Activated CD4-positive, alpha-beta T cell treated with anti-CD3 and anti-CD28 coated beads for 48 hours (primary cell): ENCODE measurements around the gene DNAJB6.

ENCODE experiments used
- DNase-seq: peaks from one replicate; pipeline ENCODE4 v3.0.0-alpha.2; 2020

Gene DNAJB6

GRCh38 chr7:157411580-157411979 lies 74.8 kb downstream of the DNAJB6 start:
- DNase-seq, result peak; percentile 56

- peak; percentile 81 for DNase-seq
Observed at GRCh38 chr7:157412021-157412443, 75.2 kb downstream of the DNAJB6 start.

DNA sequence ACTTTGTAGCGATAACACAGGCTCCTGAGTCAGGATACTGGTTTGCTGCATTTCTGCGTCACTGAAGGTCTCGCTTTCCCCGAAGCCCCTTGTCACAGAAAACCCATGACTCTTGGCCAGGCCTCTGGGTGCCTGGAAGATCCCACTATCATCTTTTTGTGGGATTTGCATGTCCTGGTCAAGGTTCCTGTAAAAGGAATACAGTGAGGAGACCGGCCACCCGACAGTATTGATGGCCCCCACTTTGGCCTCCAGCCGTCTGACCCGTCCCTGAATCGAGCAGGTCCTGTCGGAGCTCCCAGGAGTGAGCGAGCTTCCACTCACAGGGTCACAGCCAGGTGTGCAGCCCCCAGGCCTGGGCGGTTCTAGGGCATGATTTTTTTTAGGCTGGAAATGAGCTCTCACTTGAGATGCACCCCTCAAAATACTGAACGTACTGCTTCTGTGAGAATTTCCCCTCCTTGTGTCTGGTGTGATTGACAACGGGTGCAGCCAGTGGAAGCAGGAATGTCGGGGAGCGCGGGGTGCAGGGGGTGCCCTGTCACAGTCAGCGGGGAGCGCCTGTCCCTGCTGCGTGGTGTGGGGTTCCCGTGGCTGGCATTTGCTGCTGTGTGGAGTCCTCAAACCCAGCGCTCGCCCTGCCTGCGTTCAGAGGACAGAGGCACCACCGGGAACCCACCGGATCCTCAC lies 75.8 kb downstream of the DNAJB6 start:
- DNase-seq, result no peak

DNA sequence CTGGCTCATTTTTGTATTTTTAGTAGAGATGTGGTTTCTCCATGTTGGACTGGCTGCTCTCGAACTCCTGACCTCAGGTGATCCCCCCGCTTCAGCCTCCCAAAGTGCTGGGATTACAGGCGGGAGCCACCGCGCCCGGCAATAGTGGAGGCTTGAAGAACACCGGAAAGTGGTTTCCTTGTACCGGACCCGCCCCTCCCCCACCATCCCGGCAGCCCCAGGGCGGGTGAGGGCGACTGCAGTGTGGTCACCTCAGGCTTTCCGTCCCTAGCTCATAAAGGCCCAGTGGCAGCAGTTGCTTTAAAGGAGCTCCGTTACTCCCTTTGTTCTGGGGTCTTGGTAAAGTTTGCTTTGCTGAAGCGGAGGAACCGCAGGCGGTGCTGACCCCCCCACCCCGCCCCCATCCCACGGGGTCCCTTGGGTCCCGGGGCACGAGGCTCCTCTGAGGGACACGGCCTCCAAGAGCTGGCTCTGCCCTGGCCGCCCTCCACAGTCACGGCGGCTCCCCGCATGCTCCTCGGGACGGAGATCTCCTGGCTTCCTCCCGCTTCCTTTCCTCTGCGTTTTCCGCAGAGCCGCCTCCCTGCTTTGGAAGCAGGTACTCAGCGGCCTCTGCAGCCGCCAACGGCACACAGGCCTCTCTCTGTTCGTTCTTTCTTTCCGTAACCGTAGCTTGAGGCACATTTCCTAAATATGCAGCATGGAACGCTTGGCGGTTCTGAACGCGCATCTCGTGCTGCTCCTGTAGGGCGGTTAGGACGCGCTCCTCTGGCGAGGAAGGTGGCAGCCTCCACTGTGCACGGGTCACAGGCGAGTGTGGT lies 77.3 kb downstream of the DNAJB6 start:
- DNase-seq, result no peak

GRCh38 chr7:157414702-157415096 lies 77.9 kb downstream of the DNAJB6 start:
- DNase-seq, result no peak

DNA sequence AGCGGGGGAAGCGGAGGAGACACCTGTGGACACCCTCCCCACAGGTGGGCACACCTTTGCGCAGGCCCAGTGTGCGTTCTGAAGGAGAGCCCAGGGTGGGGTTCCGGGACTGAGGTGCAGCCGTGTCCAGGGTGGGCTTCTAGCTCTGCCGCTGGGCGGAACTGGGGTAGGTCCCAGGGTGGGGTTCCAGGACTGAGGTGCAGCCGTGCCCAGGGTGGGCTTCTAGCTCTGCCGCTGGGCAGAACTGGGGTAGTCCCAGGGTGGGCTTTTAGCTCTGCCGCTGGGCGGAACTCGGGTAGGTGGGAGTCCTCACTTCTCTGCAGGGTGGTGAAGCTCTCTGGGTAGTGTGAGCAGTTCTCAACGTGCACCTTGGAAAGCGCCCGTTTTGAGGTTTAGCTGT lies 78.7 kb downstream of the DNAJB6 start:
- DNase-seq, result no peak

DNA sequence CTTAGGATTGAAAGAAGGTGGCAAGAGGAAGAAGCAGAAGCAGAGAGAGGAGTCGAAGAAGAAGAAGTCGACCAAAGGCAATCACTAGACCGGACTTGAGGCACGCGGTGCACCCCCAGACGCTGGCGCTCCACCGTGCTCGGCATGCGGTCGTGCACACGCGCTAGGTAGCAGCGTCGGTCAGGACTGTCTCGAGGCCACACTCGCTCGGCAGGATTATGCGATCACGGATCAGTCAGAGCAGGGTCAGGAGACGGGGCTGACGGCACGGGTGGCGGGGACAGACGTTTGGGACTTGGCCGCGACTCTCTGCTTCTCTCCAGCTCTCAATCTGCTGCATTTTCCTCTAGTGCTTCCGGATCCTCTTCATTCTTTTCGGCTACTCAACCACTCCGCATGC lies 79.2 kb downstream of the DNAJB6 start:
- DNase-seq, result no peak

DNA sequence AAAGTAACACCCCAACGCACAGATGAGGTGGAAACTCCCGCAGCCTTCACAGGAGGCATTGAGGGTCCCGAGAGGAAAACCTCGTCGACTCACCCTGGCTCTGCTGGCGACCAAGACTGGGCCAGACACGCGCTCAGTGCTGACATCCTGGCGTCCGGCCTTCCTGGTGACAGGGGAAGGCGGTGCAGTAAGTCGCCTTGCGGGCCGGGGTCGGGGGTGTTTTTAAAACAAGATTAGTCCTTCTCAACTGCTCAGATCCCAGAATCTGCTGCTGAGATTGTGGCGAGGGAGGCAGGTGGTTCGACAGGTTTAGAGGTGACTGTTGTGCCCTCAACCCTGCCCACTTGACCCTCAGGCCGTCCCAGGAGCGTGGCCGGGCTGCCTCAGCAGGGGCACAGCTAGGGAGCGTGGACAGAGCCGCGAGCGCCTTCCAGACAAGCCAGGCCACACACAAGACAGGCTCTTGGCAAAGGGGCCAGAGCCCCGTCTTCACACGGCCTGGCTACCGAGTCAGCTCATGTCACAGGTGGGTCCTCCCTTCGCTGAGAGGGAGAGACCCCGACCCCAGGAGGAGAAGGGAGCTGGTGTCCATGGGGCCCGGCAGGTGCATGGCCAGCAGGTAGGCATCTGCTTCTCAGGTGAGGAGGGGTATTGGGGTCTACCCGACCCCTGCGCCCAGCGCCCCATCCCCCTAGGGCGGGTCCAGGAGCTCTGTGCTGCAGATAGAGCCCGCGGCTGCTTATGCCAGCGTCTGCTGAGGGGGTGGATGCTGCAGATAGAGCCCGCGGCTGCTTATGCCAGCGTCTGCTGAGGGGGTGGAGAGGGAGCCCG lies 81.6 kb downstream of the DNAJB6 start:
- DNase-seq, result no peak

DNA sequence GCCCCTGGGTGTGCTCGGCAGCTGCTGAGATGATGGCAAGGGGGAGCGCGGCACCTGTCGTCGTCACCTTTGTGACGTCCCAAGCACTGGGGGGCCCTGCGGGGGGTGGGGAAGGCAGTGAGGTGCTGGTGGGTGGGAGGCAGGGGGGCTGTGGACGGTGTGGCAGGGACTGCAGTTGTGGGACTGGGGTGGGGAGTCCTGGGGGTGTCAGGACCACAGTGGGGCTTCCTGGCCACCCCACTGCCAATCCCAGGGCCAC lies 82.2 kb downstream of the DNAJB6 start:
- DNase-seq, result no peak

DNA sequence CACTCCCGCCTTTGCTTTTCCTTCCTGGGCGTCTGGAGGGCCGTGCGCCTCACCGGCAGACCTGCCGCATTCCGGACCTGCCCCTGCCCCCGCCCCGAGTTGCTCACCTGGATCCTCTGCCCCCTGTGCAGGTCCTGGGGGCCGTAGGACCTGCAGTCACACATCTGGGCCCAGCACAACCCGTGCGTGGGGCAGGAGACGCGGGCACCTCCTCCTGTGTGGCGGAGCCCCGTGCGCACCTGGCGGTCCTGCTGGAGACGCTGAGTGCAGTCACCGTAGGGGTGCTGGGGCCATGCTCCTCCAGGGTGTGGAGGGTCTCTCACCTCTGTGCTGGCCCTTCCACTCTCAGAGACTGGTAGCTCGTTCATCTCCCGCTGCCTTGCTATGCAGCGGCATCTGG lies 85.5 kb downstream of the DNAJB6 start:
- DNase-seq, result no peak

GRCh38 chr7:157423348-157423747 lies 86.5 kb downstream of the DNAJB6 start:
- DNase-seq, result no peak

DNA sequence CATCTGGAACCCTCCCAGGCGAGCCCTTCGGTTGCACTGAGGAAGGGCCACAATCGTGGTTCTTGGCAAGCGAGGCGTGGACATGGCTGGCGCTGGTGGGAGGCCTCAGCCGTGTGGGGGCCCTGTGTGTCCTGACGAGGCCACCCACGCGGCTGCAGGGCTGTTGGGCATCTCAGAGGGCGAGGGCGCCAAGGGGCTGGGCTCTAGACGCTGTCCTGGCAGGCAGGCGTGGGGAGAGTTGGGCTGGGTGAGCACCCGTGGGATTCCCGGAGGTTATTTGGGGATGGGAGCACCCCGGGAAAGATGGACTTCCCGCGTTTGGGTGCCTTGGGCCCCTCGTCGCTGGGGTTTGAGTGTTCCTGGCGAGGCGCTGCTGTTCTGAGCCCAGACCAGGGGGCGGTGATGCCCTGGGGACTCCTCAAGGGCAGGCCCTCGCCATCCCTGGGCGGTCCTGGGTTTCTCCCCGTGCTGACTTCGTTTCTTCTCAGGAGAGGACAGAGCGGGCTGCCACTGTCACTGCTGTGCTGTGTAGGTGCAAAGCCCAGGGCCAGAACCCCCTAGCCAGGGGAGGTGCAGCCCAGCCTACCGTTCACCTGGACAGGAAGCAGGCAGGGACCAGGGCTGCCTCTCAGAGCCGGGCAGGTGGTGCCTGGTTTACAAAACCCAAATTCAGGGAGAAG lies 87.2 kb downstream of the DNAJB6 start:
- DNase-seq, result no peak

DNA sequence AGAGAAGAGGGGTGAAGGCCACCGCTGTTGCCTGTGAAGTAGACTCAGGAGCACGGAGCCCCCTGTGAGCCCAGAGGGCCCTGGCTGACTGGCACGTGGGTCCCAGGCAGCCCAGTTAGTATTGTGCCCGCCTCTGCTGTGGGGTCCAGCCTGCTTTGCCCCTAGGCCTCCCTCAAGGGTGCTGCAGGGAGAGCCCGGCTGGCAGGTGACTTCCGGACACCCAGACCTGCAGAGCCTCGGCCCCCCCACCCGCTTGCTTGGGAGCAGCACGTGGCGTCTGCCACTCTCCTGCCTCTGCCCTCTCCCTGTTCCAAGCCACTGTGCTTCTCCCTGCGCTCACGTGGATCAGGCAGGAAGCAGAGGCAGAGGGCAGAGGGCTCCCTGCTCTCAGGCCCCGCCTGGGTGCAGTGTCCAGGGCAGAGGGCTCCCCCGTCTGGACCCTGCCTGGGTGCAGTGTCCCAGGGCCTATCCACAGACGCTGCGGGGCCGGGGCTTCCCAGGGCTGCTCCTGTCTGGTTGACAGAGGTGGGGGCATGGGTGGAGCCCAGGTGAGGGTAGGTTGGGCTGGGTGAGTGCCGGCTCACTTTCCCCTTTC lies 88.4 kb downstream of the DNAJB6 start:
- DNase-seq, result no peak

DNA sequence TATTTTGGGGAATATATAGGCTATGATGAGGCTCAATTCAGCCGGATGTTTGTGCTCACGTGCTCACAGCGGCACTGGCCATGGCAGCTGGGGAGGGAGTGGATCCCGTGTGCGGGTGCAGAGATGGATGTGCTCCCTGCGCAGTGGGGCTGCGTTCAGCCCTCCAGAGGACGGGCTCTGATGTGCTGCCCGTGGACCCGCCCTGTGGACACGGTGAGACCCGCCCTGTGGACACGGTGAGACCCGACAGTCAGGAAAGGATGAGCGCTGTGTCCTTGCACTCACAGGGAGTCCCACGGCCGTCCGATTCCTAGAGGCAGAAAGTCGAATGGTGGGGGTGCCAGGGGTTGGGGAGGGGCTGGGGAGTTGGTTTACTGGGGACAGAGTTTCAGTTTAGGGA lies 89.0 kb downstream of the DNAJB6 start:
- DNase-seq, result no peak

DNA sequence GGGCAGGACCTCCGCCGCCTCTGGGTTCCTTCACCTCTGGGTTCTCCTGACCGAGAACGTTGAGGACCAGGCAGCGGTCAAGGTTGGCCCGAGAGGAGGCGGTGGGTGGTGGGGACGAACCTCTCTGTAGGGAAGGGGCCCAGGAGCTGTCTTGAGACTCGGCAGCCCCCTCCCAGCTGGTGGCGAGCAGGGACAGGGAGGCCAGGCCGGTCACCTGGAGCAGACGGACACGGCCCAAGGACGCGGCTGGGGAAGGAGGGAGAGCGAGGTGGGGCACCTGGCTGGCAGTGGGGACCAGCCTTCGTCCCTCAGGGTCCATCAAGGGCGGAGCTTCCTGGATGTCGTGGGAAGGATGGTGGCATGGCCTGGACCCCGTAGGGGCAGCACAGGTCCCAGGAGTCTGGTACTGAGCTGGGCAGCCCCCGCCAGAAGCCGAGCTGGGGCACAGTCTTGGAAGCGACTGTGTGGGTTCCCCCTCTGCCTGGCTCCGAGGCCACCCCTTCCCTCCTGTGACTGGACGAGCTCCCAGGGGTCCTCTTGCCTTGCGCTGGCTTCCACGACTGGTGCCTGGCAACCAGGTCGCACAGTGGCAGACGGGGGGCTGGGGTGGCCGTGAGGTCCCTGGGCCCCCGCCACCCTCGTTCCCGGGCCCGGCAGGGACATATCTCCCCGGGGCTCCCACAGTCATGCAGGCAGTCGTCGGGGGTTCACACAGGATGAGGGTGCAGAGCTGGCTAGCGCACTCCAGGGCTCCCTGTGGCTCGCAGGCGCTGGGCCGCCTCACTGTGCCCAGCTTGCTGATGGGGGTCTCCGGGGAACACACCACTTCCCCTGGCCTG lies 89.9 kb downstream of the DNAJB6 start:
- no peak for DNase-seq

DNA sequence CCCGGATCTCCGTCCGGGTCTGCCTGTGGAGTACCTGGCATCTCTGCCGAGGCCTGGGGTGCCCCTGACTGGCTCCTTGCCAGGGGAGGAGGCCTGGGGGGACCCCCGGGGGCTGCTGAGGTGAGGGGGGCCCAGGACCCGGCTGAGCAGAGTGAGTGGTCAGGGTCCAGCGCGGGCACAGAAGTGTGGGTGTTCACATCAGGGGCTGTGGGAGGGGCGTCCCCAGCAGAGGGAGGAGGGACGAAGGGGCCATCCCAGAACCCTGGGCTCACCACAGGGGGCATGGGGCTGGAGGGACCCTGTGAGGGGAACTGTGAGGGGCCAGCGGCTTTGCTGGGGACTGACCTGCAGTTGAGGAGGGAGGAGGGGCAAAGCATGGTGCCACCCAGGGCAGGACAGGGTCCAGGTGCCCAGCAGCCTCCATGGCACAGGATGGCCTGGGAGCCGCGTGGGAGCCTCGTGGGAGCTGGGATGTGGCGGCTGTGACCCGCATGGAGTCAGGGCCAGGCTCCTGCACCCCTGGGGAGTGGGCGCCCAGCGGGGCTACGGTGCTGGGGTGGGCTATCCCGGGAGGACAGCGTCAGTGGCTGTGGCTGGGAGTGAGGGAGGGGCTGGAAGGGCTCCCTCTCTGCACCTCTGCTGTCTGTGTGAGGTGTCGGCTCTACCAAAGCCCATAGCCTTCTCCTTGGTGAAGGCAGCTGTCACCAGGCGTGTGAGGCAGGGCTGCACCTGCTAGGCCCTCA lies 91.2 kb downstream of the DNAJB6 start:
- no peak for DNase-seq

- no peak for DNase-seq
Observed at GRCh38 chr7:157428554-157428945, 91.7 kb downstream of the DNAJB6 start.

DNA sequence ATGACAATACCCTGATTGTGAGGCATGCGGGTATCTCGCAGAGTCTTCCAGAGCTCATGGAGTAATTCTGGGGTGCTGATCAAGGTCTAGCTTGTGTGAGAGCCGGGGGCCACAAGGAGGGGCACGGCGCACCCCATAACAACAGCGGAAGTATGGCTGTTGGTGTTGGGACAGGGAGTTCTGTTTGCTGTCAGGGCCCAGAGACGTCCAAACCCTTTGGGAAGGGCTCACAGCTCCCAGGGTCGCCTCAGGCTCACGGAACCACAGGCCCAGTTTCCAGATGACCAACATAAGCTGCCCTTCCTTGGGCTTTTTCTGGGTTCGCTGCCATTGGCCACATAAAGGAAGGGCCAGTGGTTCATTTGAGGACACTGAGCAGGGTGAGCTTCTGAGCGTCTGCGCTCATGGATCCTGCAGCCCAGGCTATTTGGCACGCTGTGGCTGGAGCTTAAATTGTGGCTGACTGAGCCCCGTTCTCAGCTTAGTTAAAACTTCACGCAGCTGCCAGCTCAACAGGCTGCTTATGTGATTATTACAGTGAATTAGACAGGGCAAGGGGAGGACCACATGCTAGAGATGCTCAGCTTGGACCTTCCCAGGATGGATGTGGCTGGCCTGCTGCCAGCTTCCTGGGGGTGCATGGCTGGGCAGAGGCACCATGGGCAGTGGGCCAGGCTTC lies 92.3 kb downstream of the DNAJB6 start:
- no peak for DNase-seq

GRCh38 chr7:157429680-157430224 lies 92.9 kb downstream of the DNAJB6 start:
- no peak for DNase-seq

DNA sequence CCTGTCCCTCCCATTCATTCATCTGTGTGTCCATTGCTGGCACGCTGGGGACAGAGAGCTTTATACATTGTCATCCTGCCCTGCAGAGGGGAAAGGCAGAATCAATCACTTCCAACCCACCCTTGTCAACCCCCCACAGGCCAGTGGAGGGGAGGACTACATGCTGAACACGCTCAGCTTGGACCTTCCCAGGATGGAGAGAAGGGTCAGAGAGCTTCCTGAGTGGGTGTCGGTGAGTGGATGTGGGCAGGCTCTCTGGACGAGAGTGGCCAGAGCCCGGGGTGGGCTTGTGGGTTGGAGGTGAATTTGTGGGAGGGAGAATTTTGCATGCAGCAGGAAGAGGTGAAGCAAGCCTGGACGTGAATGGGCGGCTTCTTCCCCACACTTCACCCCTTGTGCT lies 93.9 kb downstream of the DNAJB6 start:
- no peak for DNase-seq
